HG02981 (cell line): ENCODE results near the gene OLIG1.

Source experiments
- ATAC-seq: cut with Tn5 transposase; IDR thresholded peaks from one replicate; pipeline ENCODE4 v1.9.1; 2021; ENCODE audit warnings: mild to moderate bottlenecking, moderate library complexity; ENCODE audit not compliant: unreplicated experiment

OLIG1 gene

DNA sequence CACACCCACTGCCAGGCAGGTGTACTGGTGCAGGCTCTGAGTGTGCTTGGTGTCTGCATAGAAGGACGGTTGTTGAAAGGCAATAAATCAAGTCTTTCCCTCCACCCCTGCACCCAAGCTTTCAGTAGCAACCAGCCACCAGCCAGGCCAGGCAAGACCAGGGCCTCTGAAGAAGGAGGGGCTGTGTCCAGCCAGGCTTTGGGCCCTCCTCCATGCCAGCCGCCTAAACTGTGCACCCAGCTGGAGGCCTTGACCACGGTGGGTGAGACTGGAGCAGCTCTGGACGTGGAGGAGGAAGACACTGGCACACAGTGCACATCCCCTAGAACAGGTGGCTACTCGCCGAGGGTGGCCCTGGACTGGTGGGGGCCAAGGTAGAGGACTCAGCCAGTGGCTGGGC is 39.3 kb upstream of the OLIG1 start:
- no peak for ATAC-seq

DNA sequence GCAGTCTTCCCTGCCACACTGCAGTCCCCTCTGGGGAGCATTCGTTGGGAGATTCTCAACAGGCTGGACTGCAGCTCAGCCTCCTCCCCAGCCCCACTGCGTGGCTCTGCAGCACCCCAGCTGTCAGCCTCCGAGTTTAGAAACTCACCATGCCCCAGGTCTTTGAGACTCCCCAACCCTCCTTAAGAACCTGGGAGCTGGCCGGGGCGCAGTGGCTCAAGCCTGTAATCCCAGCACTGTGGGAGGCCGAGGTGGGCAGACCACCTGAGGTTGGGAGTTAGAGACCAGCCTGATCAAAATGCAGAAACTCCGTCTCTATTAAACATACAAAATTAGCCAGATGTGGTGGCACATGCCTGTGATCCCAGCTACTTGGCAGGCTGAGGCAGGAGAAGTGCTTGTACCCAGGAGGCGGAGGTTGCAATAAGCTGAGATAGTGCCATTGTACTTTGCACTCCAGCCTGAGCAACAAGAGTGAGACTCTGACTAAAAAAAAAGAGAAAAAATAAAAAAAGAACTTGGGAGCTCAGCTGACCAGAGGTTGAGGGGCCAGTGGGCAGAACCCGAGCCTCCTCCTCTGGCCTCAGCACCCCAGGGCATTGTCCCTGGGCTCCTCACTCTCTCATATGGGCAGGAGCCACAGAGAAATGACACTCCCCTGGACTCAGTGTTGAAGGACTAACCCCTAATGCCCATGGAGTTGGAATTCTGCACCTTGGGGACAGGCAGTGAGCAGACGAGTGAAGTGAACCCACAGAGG is 38.6 kb upstream of the OLIG1 start:
- no peak for ATAC-seq

- no peak for ATAC-seq
Observed at GRCh38 chr21:33032434-33033047, 37.4 kb upstream of the OLIG1 start.

DNA sequence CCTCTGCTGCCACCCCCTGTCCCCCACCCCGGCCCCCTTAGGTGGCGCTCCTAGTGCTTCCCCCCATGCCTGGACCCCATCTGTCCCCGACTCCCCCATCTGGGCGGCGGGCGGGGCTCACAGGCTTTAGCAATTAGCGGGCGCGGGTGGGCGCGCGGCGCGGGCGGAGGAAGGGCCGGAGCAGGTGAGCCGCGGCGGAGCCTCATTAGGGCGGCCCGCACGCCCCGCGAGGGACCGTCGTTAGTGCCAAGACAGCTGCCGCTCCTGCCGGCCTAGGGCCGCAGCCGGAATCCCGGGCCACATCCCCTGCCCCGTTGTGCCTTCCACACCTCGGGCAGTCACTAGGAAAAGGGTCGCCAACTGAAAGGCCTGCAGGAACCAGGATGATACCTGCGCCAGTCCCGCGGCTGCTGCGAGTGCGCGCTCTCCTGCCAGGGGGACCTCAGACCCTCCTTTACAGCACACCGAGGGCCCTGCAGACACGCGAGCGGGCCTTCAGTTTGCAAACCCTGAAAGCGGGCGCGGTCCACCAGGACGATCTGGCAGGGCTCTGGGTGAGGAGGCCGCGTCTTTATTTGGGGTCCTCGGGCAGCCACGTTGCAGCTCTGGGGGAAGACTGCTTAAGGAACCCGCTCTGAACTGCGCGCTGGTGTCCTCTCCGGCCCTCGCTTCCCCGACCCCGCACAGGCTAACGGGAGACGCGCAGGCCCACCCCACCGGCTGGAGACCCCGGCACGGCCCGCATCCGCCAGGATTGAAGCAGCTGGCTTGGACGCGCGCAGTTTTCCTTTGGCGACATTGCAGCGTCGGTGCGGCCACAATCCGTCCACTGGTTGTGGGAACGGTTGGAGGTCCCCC is 36.6 kb upstream of the OLIG1 start:
- no peak for ATAC-seq

DNA sequence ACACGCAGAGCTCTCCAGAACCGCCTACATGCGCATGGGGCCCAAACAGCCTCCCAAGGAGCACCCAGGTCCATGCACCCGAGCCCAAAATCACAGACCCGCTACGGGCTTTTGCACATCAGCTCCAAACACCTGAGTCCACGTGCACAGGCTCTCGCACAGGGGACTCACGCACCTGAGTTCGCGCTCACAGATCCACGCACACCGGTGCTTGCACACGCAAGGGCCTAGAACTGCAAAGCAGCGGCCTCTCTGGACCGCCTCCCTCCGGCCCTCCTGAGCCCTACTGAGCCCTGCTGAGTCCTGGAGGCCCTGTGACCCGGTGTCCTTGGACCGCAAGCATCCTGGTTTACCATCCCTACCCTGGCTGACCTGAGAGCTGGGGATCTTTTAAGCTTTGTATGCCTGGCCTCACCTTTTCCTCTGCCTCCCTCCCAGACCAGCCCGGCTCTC is 36.0 kb upstream of the OLIG1 start:
- ATAC-seq = no peak

DNA sequence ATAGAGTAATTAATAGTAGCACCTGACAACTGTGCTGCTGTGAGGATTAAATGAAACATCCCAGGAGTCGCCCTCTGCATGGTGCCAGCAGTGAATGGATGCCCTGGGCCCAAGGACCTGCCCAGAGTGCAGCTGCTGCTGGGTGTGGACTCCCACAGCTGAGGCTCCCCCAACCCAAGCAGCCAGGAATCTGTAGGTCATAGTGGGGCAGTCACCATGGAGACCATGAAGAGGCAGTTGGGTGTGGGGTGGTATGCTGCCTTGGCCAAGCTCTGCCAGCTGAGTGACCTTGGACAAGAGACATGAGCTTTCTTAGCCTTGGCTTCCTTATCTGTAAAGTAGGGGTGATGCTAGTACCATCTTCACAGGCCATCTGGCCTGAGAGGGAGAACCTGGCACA is 34.8 kb upstream of the OLIG1 start:
- ATAC-seq = no peak

- no peak for ATAC-seq
Observed at GRCh38 chr21:33036430-33037162, 33.3 kb upstream of the OLIG1 start.

DNA sequence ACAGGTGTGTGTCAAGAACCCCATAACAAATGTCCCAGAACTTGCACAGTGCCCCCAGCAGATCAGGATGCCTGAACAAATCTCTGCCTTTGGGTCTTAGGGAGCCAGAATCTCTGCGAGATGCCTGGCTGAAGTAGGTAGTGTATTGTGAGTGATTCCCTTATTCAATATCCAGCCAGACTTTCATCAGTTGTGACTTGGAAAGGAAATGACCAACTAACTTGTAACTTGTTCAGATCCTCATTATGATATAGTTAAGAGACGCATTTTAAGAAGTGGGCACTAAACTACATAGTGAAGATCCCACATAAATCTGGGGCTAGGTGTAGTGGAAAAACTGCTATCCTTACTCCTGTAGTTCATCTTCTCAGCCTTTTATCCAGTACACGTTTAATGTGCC is 32.4 kb upstream of the OLIG1 start:
- ATAC-seq = no peak

GRCh38 chr21:33039536-33039935 is 30.4 kb upstream of the OLIG1 start:
- no peak for ATAC-seq

DNA sequence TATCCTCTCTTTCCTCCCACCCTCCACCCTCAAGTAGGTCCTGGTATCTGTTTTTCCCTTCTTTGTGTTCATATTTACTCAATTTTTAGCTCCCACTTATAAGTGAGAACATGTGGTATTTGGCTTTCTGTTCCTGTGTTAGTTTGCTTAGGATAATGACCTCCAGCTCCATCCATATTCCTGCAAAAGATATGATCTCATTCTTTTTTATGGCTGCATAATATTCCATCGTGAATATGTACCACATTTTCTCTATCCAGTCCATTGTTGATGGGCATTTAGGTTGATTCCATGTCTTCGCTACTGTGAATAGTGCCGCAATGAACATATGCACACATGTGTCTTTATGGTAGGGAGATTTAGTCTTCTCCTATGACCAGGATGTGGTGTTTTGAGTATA is 29.7 kb upstream of the OLIG1 start:
- no peak for ATAC-seq

GRCh38 chr21:33041981-33042380 is 28.0 kb upstream of the OLIG1 start:
- ATAC-seq = no peak

- ATAC-seq = no peak
Observed at GRCh38 chr21:33042812-33043211, 27.1 kb upstream of the OLIG1 start.

DNA sequence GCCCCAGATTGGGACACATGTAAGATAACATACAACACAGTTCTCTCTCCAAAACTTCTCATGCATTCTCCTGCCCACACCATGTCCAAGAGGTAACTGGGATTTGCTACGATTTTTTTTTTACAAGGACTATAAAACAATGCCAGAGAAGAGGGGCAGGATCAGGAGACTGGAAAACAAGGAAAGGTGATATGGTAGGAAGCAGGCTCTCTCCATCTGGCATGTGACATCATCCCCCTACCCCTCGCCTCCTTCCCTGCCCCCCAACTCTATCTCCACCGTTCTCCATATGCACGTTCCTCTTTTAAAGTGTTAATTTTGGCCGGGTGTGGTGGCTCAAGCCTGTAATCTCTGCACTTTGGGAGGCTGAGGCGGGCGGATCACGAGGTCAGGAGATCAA is 23.5 kb upstream of the OLIG1 start:
- ATAC-seq = no peak

DNA sequence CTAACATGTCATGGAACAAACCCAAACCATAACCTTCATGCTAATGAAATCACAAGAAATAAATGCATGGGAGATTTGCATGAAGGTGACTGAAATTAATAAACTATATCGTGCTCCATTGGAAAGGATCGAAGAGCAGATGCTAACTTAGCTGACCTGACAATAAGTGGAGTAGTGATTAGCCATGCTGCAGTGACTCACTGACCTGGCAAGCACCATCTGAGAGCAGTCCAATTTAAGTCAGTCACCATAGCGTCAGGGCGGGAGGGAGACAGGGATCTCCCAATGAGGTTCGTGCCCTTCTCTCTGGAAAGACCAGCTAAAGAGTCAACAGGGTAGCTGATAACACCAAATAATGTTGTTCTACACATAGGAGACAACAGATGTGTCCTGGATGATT is 22.7 kb upstream of the OLIG1 start:
- ATAC-seq = no peak

- ATAC-seq = no peak
Observed at GRCh38 chr21:33051925-33052324, 18.0 kb upstream of the OLIG1 start.

- ATAC-seq = no peak
Observed at GRCh38 chr21:33053951-33054350, 16.0 kb upstream of the OLIG1 start.

- ATAC-seq = no peak
Observed at GRCh38 chr21:33055991-33056390, 13.9 kb upstream of the OLIG1 start.

DNA sequence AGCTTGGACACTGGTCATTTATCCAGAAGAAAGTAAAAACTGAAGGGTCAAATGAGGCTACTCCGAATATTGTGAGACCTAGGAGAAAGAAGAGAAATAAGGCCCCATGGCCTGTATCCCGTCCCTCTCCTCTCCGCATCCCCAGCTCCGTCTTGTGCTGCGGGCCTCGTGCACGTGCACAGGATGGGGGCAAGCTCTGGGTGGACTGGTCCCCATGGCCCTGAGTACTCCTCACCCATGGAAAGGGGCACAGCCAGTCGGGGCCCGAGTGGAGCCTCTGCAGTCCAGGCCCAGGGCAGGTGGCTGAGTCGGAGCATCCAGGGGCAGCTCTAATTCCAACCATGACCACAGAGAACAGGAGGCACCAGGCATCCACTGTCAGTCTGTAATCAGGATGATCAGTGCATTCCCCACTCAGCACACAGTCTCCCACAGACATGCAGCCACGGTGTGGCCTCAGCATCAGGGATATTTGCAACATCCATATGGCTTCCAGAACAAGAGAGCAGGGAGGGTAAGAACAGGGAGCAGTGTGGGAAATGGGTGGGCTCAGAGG is 12.5 kb upstream of the OLIG1 start:
- ATAC-seq = no peak

- ATAC-seq = no peak
Observed at GRCh38 chr21:33058527-33058926, 11.4 kb upstream of the OLIG1 start.

GRCh38 chr21:33058957-33059356 is 11.0 kb upstream of the OLIG1 start:
- no peak for ATAC-seq

- no peak for ATAC-seq
Observed at GRCh38 chr21:33059380-33059841, 10.5 kb upstream of the OLIG1 start.
